Spleen (tissue), 11 donors: ENCODE results near the gene CDH26. TPM values are rescaled to one million over a fixed set of nuclear protein-coding genes. Genes with fewer than 3 reads are reported as not detected.

Source experiments
- DNase-seq: peaks from one replicate; pipeline ENCODE4 v3.0.0-alpha.2; 2020
- H3K27ac ChIP-seq, 8 donors: fragments of 200-600 bp; sonication (generic) in 7 of 8; 1 replicate in 4 of 8; 2 replicates in 4 of 8; pipeline versions ENCODE4 v1.5.0 to v1.8.0; 2016 to 2021; ENCODE audit warnings: inconsistent platforms in 4 of 8, mild to moderate bottlenecking in 4 of 8, moderate library complexity in 1 of 8
- H3K27me3 ChIP-seq, 7 donors: fragments of 200-600 bp; sonication (generic) in 6 of 7; replicated peaks in 1 of 7; 1 replicate in 4 of 7; 2 replicates in 3 of 7; pipeline versions ENCODE4 v1.5.0 to v1.8.0; 2016 to 2021; ENCODE audit warnings: inconsistent platforms in 3 of 7, mild to moderate bottlenecking in 1 of 7
- H3K36me3 ChIP-seq, 6 donors: fragments of 200-600 bp; sonication (generic) in 5 of 6; 1 replicate in 4 of 6; 2 replicates in 2 of 6; pipeline versions ENCODE4 v1.5.0 to v1.8.0; 2016 to 2021; ENCODE audit warnings: inconsistent platforms in 2 of 6
- H3K4me1 ChIP-seq, 6 donors: fragments of 200-600 bp; sonication (generic) in 5 of 6; 1 replicate in 3 of 6; 2 replicates in 3 of 6; pipeline versions ENCODE4 v1.5.0 to v1.8.0; 2016 to 2021; ENCODE audit warnings: inconsistent platforms in 3 of 6
- H3K4me3 ChIP-seq, 8 donors: fragments of 200-600 bp; sonication (generic) in 7 of 8; 1 replicate in 4 of 8; 2 replicates in 4 of 8; pipeline versions ENCODE4 v1.5.0 to v1.8.0; 2016 to 2021; ENCODE audit warnings: inconsistent platforms in 4 of 8, mild to moderate bottlenecking in 4 of 8, moderate library complexity in 2 of 8
- H3K9me3 ChIP-seq, 8 donors: fragments of 200-600 bp; sonication (generic) in 7 of 8; 1 replicate in 4 of 8; 2 replicates in 4 of 8; pipeline versions ENCODE4 v1.5.0 to v1.8.0; 2016 to 2021; ENCODE audit warnings: inconsistent platforms in 4 of 8
- POLR2A ChIP-seq, 3 donors: fragments of 450-650 bp; IDR thresholded peaks; one replicate each; pipeline ENCODE4 v1.5.1; 2017; ENCODE audit warnings: antibody characterized with exemption in 3 of 3, mild to moderate bottlenecking in 1 of 3
- POLR2AphosphoS5 ChIP-seq, 3 donors: sonication (generic); formaldehyde crosslinking; IDR thresholded peaks; one replicate each; pipeline ENCODE4 v1.5.1; 2017; ENCODE audit warnings: antibody characterized with exemption in 3 of 3
- WGBS, 5 donors: extraction: QIAGEN DNeasy Blood & Tissue Kit in 3 of 5; methylation state at CpG; one replicate each; pipeline versions ENCODE4 v1.1.5 to v1.1.7; 2013 to 2018; 5-methylcytosine and 5-hydroxymethylcytosine counted together
- intact Hi-C: fragments of 100-400 bp; cut with DNase I; formaldehyde crosslinking; loops from one replicate; pipeline ENCODE4 v1.15.0; 2023; ENCODE audit warnings: low total_unique reads
- polyA plus RNA-seq, 3 donors: library from polyadenylated mRNA; stranded (reverse); fragments of 200-250 nt; gene quantifications; one replicate each; pipeline ENCODE4 v1.2.1, GENCODE V29; 2013
- total RNA-seq, 7 donors: library from RNA; depleted of rRNA in 3 of 7; stranded (reverse); fragments of >200 nt in 3 of 7; fragmentation: NEBNext Ultra II Directional in 4 of 7; extraction: Animal tissue kit (Norgen Biotek cat#: 25700) in 4 of 7; gene quantifications; one replicate each; pipeline versions ENCODE4 v1.1.0 to v1.2.1, GENCODE V29; 2016 to 2021
- TF ChIP-seq, protein P1 (sequence below), 11 experiments: fragments of 200-600 bp in 7 of 11; fragments of 450-650 bp in 4 of 11; sonication (generic) in 4 of 11; IDR thresholded peaks in 8 of 11; conservative IDR thresholded peaks in 3 of 11; 1 replicate in 7 of 11; 2 replicates in 4 of 11; pipeline versions ENCODE4 v1.4.0 to v1.8.0; 2016 to 2021; ENCODE audit warnings: antibody characterized with exemption in 11 of 11, inconsistent platforms in 4 of 11, mild to moderate bottlenecking in 1 of 11
- donor health status: healthy with polysubstance abuse.
- donor health status: DM: no; HTN: no; CAD: no; lungs with moderate emphysema.
- donor health status: DM: no; HTN: no; CAD: no.
- donor health status: Bipolar disorder and iron deficiency.
- donor health status: healthy.
- donor health status: DM: no; HTN: no; CAD: no.
- donor health status: DM: yes; HTN: yes; CAD: no.

Gene CDH26
- total and polyA plus RNA-seq, 10 donors = 0.70 to 6.2 (median 2.0) TPM

DNA sequence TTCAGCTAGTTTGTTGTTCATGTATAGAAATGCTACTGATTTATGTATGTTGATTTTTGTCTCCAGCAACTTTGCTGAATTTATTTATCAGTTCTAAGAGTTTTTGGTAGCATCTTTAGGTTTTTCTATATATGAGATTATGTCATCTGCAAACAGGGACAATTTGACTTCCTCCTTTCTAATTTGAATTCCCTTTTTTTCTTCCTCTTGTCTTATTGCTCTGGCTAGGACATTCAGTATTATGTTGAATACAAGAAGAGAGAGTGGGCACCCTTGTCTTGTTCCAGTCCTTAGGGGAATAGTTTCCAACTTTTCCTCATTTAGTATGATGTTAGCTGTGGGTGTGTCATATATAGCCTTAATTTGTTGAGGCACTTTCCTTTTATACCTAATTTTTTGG is 58.2 kb downstream of the CDH26 start:
- H3K36me3 ChIP-seq = no peaks in the 10 kb centered on the region
- peak overlapping the region in 1 of 8 donors; percentile 56 for H3K27ac ChIP-seq
- H3K27me3 ChIP-seq = no peaks in the 10 kb centered on the region
- DNase-seq = no peak
- H3K4me1 ChIP-seq = peaks cover 0 to 8% (median 0%) of the 10 kb centered on the region in 6 donors
- no peak for TF ChIP-seq POLR2AphosphoS5 (IDR thresholded peaks at IDR 0.05)
- no peak for TF ChIP-seq POLR2A (IDR thresholded peaks at IDR 0.05)
- TF ChIP-seq, protein P1, sequence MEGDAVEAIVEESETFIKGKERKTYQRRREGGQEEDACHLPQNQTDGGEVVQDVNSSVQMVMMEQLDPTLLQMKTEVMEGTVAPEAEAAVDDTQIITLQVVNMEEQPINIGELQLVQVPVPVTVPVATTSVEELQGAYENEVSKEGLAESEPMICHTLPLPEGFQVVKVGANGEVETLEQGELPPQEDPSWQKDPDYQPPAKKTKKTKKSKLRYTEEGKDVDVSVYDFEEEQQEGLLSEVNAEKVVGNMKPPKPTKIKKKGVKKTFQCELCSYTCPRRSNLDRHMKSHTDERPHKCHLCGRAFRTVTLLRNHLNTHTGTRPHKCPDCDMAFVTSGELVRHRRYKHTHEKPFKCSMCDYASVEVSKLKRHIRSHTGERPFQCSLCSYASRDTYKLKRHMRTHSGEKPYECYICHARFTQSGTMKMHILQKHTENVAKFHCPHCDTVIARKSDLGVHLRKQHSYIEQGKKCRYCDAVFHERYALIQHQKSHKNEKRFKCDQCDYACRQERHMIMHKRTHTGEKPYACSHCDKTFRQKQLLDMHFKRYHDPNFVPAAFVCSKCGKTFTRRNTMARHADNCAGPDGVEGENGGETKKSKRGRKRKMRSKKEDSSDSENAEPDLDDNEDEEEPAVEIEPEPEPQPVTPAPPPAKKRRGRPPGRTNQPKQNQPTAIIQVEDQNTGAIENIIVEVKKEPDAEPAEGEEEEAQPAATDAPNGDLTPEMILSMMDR (IDR thresholded peaks at IDR 0.05 in 8 of 11, conservative IDR thresholded peaks at IDR 0.05 in 3 of 11) = no peak
- intact Hi-C loops = no loop called here
- no peak overlapping the region for H3K4me3 ChIP-seq
- H3K9me3 ChIP-seq = peaks cover 0 to 24% (median 12%) of the 10 kb centered on the region in 8 donors

GRCh38 chr20:60020251-60020650 is 62.0 kb downstream of the CDH26 start:
- Histone ChIP-seq H3K4me3 (no peak overlapping the region), H3K27ac (no peak overlapping the region), H3K27me3 (no peaks in the 10 kb centered on the region), H3K36me3 (no peaks in the 10 kb centered on the region), H3K9me3 (peaks cover 0 to 28% (median 12%) of the 10 kb centered on the region in 8 donors), H3K4me1 (no peaks in the 10 kb centered on the region)
- DNase-seq = no peak
- intact Hi-C loops = no loop called here
- WGBS, 5 donors = 83 to 100% (median 93%) methylated on average over 3 to 5 of the region's 5 CpGs
- TF ChIP-seq, protein P1 (IDR thresholded peaks at IDR 0.05 in 8 of 11, conservative IDR thresholded peaks at IDR 0.05 in 3 of 11) = no peak
- TF ChIP-seq POLR2AphosphoS5 (IDR thresholded peaks at IDR 0.05) = no peak
- TF ChIP-seq POLR2A (IDR thresholded peaks at IDR 0.05) = no peak

DNA sequence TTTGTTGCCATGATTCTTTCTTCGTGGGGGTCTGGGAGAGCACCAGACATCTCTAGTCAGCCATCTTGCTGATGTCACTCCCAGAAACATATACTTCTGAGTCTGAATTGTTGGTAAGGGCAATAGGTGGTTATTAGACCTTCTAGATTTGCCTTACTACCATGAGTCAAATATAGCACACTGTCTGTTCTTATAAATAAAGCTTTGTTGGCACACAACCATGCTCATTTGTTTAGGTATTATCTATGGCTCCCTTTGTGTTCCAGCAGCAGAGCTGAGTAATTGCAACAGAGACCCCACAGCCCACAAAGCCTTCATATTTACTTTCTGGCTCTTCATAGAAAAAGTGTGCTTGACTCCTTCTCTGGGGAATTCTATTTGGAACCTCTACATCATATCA is 62.9 kb downstream of the CDH26 start:
- Histone ChIP-seq H3K27me3 (no peaks in the 10 kb centered on the region), H3K4me3 (no peak overlapping the region), H3K36me3 (no peaks in the 10 kb centered on the region), H3K9me3 (peaks cover 0 to 22% (median 6%) of the 10 kb centered on the region in 8 donors), H3K27ac (no peak overlapping the region), H3K4me1 (no peaks in the 10 kb centered on the region)
- WGBS, 5 donors = 69 to 83% (median 79%) methylated on average over 1 of the region's 1 CpG
- no peak for TF ChIP-seq POLR2A (IDR thresholded peaks at IDR 0.05)
- TF ChIP-seq, protein P1 (IDR thresholded peaks at IDR 0.05 in 8 of 11, conservative IDR thresholded peaks at IDR 0.05 in 3 of 11) = no peak
- no peak for TF ChIP-seq POLR2AphosphoS5 (IDR thresholded peaks at IDR 0.05)
- no peak for DNase-seq
- intact Hi-C loops = no loop called here

DNA sequence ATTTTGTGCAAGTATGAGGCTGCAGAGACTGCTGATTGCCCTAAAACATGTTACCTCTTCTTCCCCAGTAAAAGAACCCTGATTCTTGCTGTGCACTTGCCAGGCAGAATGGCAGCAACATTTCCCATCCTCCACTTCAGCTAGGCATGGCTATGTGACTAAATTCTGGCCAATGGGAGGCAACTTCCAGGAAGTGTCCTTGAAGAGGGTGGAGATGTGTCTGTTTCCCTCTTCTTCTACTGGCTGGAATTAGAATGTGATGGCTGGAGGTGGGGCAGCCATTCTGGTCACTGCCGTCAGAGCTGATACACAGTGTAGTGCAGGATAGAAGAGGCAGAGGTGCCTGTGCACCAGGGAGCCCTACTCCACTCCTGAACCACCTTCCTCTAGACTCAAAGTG is 64.6 kb downstream of the CDH26 start:
- TF ChIP-seq, protein P1 (IDR thresholded peaks at IDR 0.05 in 8 of 11, conservative IDR thresholded peaks at IDR 0.05 in 3 of 11) = no peak
- TF ChIP-seq POLR2A (IDR thresholded peaks at IDR 0.05) (no peak), POLR2AphosphoS5 (IDR thresholded peaks at IDR 0.05) (no peak)
- DNase-seq = no peak
- Histone ChIP-seq H3K4me3 (no peak overlapping the region), H3K27ac (no peak overlapping the region), H3K36me3 (no peaks in the 10 kb centered on the region), H3K27me3 (no peaks in the 10 kb centered on the region), H3K4me1 (no peaks in the 10 kb centered on the region), H3K9me3 (peaks cover 0 to 22% (median 9%) of the 10 kb centered on the region in 8 donors)
- 63 to 97% (median 81%) methylated on average over 1 of the region's 1 CpG for WGBS, 5 donors
- intact Hi-C loops = no loop called here
